Stromal cell of bone marrow (primary cell): ENCODE measurements around the gene OSBPL10.
"Not testable (repeated sequence)": the region's sequence is repeated elsewhere in the genome, so short reads cannot be mapped to it uniquely, and the experiment has no call there.

Experiments
- DNase-seq: peaks from one replicate; pipeline ENCODE4 v3.0.0-alpha.2; 2012; ENCODE audit warnings: low read depth

Gene OSBPL10

GRCh38 chr3:31704591-31705179 lies 276.4 kb downstream of the OSBPL10 start:
- DNase-seq, result peak; percentile 47

GRCh38 chr3:31704156-31704555 lies 276.9 kb downstream of the OSBPL10 start:
- no peak for DNase-seq

DNA sequence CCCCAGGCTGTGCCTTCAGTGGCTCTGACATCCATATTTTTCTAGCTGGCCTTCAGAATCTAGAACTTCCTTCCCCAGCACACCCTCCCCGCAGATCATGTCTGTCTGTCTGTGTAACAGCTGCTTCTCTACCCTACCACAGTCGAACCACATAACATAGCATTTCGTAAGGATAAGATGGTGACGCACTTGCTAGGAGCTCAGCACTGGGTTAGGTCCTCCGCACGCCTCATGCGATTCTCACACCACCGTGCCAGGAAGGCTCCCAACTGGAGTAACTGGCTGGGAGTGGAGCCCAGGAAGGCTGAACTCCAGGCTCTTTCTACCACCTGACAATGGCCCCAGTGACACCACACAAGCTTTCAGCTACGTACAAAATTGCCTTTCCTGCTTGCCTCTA lies 279.8 kb downstream of the OSBPL10 start:
- no peak for DNase-seq

GRCh38 chr3:31699309-31699953 lies 281.6 kb downstream of the OSBPL10 start:
- no peak for DNase-seq

DNA sequence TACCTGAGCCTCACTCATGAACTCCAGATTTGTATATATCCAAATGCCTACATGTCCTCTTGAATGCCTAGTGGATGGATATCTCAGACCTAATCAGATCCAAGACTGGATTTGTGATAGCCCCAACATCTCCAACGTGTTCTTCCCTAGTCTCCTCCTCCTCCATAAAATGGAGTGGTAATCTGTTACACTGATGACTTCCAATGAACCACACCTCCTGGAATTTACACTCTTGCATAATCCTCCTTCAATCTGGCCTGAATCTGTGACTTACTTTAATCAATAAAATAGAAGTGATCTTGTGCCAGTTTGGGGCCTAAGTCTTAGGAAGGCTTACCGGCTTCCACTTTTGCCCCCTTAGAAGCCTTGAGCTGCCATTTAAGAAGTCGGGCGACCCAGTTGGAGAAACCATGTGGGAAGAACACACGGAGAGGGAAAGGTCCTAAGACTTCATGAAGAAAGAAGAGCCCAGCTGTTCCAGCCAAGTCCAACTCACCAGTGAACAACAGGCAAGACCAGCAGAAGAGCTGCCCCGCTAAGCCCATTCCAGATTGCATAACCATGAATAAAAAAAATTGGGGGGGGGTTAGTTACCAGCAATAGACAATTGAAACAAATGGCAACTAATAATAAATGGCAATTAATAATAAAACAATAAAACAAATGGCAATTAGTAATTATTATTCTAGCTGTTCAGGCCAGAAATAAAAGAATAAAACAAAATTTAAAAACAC lies 284.1 kb downstream of the OSBPL10 start:
- no peak for DNase-seq

DNA sequence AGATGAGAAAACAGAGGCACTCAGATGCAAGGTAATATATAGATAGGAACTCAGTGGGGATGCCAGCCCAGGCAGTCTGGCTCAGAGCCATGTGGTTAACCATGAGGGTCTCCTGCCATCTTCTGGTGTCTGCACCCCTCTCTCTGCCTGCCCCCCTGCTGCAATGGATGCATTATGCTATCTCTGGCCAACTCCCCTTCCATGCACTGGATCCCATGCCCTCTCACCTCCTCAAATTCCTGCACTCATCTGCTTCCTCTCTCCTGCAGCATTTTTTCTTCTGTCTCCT lies 285.1 kb downstream of the OSBPL10 start:
- no peak for DNase-seq

GRCh38 chr3:31695280-31696008 lies 285.6 kb downstream of the OSBPL10 start:
- no peak for DNase-seq

DNA sequence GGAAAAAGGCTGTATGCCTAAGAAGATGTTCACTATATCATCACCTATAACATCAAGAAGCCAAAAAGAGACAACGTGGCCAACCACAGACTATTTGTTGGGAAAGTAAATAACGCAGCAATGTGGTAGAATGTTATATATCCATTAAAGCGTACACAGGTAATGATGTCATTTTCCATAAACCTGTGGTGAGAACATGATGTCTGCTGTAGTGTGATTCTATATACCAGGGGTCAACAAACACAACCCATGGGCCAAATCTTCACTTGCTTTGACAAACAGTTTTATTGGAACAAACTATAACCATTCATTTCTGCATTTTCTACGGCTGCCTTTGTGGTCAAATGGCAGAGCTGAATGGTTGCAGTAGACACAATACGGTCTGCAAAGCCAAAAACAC lies 287.7 kb downstream of the OSBPL10 start:
- no peak for DNase-seq

GRCh38 chr3:31692751-31693150 lies 288.3 kb downstream of the OSBPL10 start:
- DNase-seq, result no peak

DNA sequence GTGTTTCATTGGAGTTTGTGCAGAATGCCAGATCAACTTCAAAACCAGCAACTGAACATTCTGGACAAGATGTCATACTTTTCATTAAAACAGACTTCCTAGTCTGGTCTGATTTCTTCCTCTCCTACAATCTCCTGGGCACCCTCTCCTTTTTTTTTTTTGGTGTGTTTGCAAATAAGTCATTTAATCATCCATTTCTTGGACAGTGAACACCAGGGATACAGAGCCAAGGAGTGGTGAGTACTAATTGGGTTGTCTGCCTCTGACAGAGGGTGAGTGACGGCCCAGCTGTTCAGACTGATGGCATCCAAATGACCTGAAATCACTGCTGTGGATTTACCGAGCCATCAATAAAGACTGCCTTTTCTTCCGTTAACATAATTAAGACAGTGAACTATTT lies 290.3 kb downstream of the OSBPL10 start:
- DNase-seq, result no peak

DNA sequence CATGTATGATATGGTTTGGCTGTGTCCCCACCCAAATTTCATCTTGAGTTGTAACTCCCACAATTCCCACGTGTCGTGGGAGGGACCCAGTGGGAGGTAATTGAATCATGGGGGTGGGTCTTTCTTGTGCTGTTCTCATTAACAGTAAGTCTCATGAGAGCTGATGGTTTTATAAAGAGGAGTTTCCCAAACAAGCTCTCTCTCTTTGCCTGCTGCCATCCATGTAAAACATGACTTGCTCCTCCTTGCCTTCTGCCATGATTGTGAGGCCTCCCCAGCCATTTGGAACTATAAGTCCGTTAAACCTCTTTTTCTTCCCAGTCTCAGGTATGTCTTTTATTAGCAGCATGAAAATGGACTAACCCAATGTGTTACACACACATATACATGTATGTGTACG lies 291.5 kb downstream of the OSBPL10 start:
- DNase-seq, result not testable (repeated sequence)

DNA sequence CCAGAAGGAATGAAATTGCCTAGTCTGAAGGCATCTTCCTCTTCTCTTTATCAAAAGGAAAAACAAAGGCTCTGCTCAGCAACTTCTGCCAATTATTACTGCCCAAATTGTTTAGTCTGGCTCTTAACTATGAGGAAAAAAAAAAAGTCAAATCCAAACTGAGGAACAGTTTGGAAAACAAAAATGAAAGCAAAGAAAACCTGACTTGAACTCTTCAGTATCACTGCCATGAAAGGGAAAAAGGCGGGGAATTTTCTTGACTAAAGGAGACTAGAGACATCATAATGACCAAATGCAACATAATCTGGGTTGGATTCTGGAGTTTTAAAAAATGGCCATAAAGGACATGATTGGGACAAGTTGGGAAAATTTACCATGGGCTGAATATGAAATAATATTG lies 292.1 kb downstream of the OSBPL10 start:
- no peak for DNase-seq

DNA sequence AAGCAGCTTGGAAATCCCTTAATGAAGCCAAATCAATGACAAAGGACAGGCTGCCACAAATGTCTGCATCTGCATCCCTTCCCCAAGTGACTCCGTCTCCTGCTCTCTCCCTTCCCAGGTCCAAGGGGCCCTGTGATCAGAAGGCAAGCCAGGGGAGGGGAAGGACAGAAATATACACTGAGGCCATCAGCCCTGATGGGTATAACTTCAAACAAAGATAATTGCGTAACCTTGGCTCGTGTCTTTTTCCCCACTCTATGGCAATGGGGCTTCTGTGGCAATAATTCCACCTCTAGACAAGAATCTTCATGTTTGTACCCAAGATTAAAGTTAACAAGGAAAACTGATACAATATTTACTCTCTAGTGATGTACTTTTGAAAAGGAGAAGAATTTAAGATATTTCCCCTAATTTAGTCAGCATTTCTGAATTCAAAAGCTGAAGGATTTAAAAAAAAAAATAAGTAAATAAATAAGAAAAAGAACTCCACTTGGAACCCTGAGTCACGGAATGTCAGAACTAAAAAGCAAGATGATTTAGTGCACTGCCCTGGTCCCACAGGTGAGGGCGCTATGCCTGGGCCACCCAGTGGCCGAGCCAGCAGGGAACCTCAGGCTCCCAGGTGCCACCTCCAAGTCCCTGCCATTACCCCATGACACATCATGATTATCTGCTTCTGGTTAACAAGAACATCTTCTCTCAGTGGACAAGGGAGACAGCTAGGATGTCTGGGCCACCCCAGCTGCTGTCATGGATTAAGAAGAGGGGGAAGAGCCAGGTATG lies 293.9 kb downstream of the OSBPL10 start:
- no peak for DNase-seq

DNA sequence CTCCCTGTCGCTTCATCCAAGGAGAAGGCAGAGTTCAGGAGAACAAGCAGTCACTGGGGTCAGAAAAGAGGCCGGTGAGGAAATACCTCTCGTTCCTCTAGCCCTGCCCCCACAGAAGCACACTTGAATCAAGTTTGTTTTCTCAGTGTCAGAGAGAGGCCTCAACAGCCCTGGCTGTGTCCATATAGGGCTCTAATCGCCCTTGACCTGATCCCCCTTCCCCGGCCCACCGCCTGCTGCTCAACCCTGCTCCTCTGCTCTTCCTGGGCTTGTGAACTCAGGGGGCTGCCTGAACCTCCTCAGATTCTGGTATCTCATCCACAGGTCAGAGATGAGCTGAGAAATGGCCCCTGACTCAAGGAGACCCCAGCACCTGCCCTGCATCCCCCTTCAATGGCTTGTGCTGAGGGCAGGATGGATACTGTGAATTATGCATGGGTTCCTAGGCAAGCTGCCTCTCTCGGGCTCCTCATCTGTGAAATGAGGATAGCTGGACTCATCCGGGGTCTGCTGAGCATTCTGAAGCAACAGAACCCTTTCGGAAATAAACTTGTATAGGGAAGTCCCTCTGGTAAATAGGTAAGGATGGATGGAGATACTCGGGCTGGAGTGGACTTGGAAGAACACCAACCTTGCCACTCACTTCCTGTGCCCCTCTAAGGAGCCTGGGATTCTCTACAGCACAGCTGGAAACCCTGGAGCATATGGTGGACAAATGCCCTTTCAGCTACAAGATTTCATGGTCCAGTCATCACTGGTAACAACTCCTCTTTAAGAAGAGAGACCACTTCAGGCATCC lies 300.8 kb downstream of the OSBPL10 start:
- DNase-seq, result no peak

DNA sequence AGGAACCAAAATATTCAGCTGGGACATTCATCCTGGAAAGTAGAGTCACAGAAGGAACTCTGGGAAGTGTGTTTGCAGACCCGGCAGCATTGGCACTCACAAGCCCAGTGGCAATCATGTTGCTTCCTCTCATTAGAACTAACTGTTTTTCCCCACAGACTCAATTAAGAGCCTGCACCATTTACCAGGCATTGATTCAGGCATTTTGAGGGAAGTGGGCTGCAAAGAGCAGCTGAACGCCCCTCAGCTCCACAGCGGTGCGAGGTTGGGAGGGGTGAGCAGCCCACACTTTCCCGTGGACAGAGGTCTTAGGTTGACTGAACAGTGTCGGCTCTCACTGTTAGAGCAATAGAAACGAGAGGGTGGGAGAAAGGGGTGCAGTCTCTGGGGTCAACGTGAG lies 304.5 kb downstream of the OSBPL10 start:
- DNase-seq, result no peak

DNA sequence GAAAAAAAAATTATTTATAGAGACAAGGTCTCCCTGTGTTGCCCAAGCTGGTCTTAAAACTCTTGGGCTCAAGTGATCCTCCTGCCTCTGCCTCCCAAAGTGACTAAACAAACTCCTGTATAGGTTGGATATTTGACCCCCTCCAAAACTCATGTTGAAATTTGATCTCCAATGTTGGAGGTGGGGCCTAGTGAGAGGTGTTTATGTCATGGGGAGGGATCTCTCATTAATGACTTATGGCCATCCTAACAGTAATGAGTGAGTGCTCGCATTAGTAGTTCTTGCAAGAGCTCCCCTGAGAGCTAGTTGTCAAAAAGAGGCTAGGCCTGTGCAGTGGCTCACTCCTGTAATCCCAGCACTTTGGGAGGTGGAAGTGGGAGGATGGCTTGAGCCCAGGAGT lies 307.1 kb downstream of the OSBPL10 start:
- no peak for DNase-seq

- DNase-seq, result no peak
Measured at GRCh38 chr3:31671976-31672375, 309.1 kb downstream of the OSBPL10 start.

GRCh38 chr3:31671451-31671850 lies 309.6 kb downstream of the OSBPL10 start:
- no peak for DNase-seq

DNA sequence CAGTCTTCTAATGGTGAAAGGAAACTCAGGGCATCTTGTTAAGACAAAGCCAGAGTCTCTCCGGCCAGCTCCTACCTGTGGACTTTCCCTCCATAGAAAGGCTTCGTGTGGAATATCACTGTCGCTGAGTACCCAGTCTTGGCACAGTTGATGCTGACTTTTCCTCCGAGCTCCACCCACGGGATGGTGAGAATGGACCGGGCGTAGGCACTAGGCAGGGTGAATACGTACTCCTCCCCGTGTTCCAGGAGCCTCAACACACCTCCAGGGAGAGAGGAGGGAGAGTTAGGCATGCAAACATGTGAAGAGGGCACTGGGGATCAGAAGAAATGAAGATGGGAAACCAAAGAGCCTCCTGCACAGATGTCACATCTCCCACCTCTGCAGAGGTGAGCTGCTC lies 310.3 kb downstream of the OSBPL10 start:
- no peak for DNase-seq

DNA sequence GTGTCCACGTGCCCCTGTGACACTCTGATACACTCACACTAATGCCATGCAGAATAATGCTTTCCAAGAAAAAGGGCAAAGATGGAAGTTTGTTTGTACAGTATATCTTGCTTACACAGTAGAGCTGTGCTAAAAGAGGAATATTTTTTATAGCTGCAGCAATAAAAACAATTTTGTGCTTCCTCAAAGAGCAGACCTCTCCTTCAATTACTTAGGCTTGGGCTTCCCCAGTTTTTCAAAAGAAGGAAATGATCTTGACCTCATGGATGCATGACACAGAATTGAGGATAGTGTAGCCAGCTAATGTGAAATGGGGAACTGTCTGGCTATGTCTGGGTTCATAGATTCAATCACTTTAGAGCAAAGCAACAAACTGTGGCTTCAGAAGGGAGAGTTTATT lies 310.9 kb downstream of the OSBPL10 start:
- no peak for DNase-seq

DNA sequence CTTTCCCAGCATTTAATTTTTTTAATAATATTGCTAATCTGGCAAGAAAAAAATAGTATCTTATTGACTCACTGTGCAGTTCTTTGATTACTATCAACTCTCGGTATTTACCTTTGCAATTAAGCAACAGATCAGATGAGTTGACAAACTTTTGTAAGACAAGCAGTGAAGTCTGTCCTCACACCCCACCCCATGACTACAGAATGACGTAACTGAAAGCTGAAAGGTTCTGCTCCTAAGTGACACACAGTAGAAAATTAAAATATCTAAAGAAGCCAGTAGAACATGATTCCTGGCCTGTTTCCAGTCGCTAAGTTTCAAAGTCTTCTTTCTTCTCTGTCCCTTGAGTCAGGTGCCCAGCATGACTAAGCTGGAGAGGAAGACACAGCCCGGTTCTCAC lies 312.8 kb downstream of the OSBPL10 start:
- no peak for DNase-seq
